H9 (cell line): ENCODE data around the gene SNX27. TPM values are rescaled to one million over a fixed set of nuclear protein-coding genes. Genes with fewer than 3 reads are reported as not detected.

ENCODE experiments used
- DNase-seq: peaks from one replicate; pipeline ENCODE4 v3.0.0-alpha.2; 2017
- H2AFZ ChIP-seq: one replicate; pipeline ENCODE4 v1.6.1; 2013; ENCODE audit warnings: mild to moderate bottlenecking, low read length, control low read depth, moderate library complexity
- H2AK5ac ChIP-seq: 2 replicates; pipeline ENCODE4 v1.6.1; 2013; ENCODE audit warnings: low read length, control low read depth, mixed read lengths; ENCODE audit not compliant: insufficient read length
- H2BK120ac ChIP-seq: one replicate; pipeline ENCODE4 v1.6.1; 2013; ENCODE audit warnings: low read depth, mild to moderate bottlenecking, low read length, control low read depth, inconsistent platforms; ENCODE audit not compliant: poor library complexity, severe bottlenecking
- H2BK12ac ChIP-seq: 2 replicates; pipeline ENCODE4 v1.6.1; 2013; ENCODE audit warnings: low read length, control low read depth, mixed read lengths, low read depth; ENCODE audit not compliant: insufficient read length
- H2BK15ac ChIP-seq: 2 replicates; pipeline ENCODE4 v1.6.1; 2013; ENCODE audit warnings: low read depth, low read length, control low read depth
- H2BK20ac ChIP-seq: one replicate; pipeline ENCODE4 v1.6.1; 2013; ENCODE audit warnings: low read depth, mild to moderate bottlenecking, low read length, control low read depth, inconsistent platforms; ENCODE audit not compliant: poor library complexity, severe bottlenecking
- H2BK5ac ChIP-seq: 2 replicates; pipeline ENCODE4 v1.6.1; 2013; ENCODE audit warnings: low read length, control low read depth, mixed read lengths; ENCODE audit not compliant: insufficient read length
- H3K14ac ChIP-seq: 2 replicates; pipeline ENCODE4 v1.6.1; 2013; ENCODE audit warnings: low read length, control low read depth; ENCODE audit not compliant: insufficient read depth
- H3K18ac ChIP-seq: 2 replicates; pipeline ENCODE4 v1.6.1; 2013; ENCODE audit warnings: low read depth, mild to moderate bottlenecking, mixed read lengths, low read length, control low read depth; ENCODE audit not compliant: insufficient read length
- H3K23ac ChIP-seq: 2 replicates; pipeline ENCODE4 v1.6.1; 2013; ENCODE audit warnings: low read length, control low read depth, mixed read lengths, low read depth; ENCODE audit not compliant: insufficient read length
- H3K23me2 ChIP-seq: 2 replicates; pipeline ENCODE4 v1.6.1; 2013; ENCODE audit warnings: low read depth, mild to moderate bottlenecking, mixed read lengths, low read length, control low read depth; ENCODE audit not compliant: insufficient read length, poor library complexity, severe bottlenecking
- H3K27ac ChIP-seq: 2 replicates; pipeline ENCODE4 v1.5.1; 2013; ENCODE audit warnings: low read length, control low read depth, mixed read lengths, low read depth; ENCODE audit not compliant: insufficient read length
- H3K27me3 ChIP-seq: 2 replicates; pipeline ENCODE4 v1.6.1; 2013; ENCODE audit warnings: low read length, control low read depth, inconsistent platforms; ENCODE audit not compliant: insufficient read depth
- H3K4ac ChIP-seq: 2 replicates; pipeline ENCODE4 v1.6.1; 2013; ENCODE audit warnings: low read depth, mild to moderate bottlenecking, control low read depth, inconsistent platforms, low read length, moderate library complexity
- H3K4me1 ChIP-seq: 2 replicates; pipeline ENCODE4 v1.6.1; 2013; ENCODE audit warnings: low read length, control low read depth, inconsistent platforms; ENCODE audit not compliant: insufficient read depth
- H3K4me2 ChIP-seq: 2 replicates; pipeline ENCODE4 v1.6.1; 2013; ENCODE audit warnings: low read length, control low read depth, mixed read lengths; ENCODE audit not compliant: insufficient read length, insufficient read depth
- H3K56ac ChIP-seq: 2 replicates; pipeline ENCODE4 v1.6.1; 2013; ENCODE audit warnings: low read depth, mild to moderate bottlenecking, mixed read lengths, low read length, control low read depth; ENCODE audit not compliant: insufficient read length
- H3K79me1 ChIP-seq: 2 replicates; pipeline ENCODE4 v1.6.1; 2013; ENCODE audit warnings: low read depth, mild to moderate bottlenecking, moderate library complexity, low read length, control low read depth, inconsistent platforms; ENCODE audit not compliant: insufficient read depth, poor library complexity, severe bottlenecking
- H3K79me2 ChIP-seq: 2 replicates; pipeline ENCODE4 v1.6.1; 2013; ENCODE audit warnings: low read length, control low read depth, inconsistent platforms; ENCODE audit not compliant: insufficient read depth
- H3K9ac ChIP-seq: 2 replicates; pipeline ENCODE4 v1.6.1; 2013; ENCODE audit warnings: low read length, control low read depth, mixed read lengths; ENCODE audit not compliant: insufficient read length; ENCODE audit errors: extremely low read depth
- H3K9me3 ChIP-seq: one replicate; pipeline ENCODE4 v1.6.1; 2013; ENCODE audit warnings: low read depth, low read length, inconsistent platforms; ENCODE audit not compliant: control insufficient read depth
- H3T11ph ChIP-seq: one replicate; pipeline ENCODE4 v1.6.1; 2013; ENCODE audit warnings: mild to moderate bottlenecking, low read length, control low read depth, inconsistent platforms
- H4K20me1 ChIP-seq: one replicate; pipeline ENCODE4 v1.6.1; 2013; ENCODE audit not compliant: control insufficient read depth, insufficient read length, insufficient read depth
- H4K5ac ChIP-seq: 2 replicates; pipeline ENCODE4 v1.6.1; 2013; ENCODE audit warnings: low read depth, mild to moderate bottlenecking, mixed read lengths, low read length, control low read depth; ENCODE audit not compliant: insufficient read length
- H4K8ac ChIP-seq: replicated peaks from 2 replicates; pipeline ENCODE4 v1.6.1; 2013; ENCODE audit warnings: low read length, control low read depth, mixed read lengths, low read depth; ENCODE audit not compliant: insufficient read length
- H4K91ac ChIP-seq: 2 replicates; pipeline ENCODE4 v1.6.1; 2013; ENCODE audit warnings: low read depth, mild to moderate bottlenecking, moderate library complexity, mixed read lengths, low read length, control low read depth; ENCODE audit not compliant: insufficient read length
- H3K27ac Mint-ChIP-seq, 3 experiments: 2 replicates in 2 of 3; 3 replicates in 1 of 3; pipeline ENCODE4 v1.8.0; 2020 to 2021; ENCODE audit warnings: mixed read lengths in 3 of 3, mild to moderate bottlenecking in 1 of 3, moderate library complexity in 1 of 3
- H3K27me3 Mint-ChIP-seq: 2 replicates; pipeline ENCODE4 v1.8.0; 2021; ENCODE audit warnings: low read depth, mild to moderate bottlenecking, moderate library complexity, mixed read lengths
- H3K36me3 Mint-ChIP-seq, 3 experiments: 2 replicates in 2 of 3; 3 replicates in 1 of 3; pipeline ENCODE4 v1.8.0; 2020 to 2021; ENCODE audit warnings: low read depth in 3 of 3, mixed read lengths in 3 of 3; ENCODE audit not compliant: insufficient read depth in 1 of 3
- H3K4me1 Mint-ChIP-seq, 2 experiments: 2 replicates each; pipeline ENCODE4 v1.8.0; 2020; ENCODE audit warnings: mixed read lengths in 2 of 2
- H3K4me3 Mint-ChIP-seq, 2 experiments: 2 replicates in 1 of 2; 3 replicates in 1 of 2; pipeline ENCODE4 v1.8.0; 2020 to 2021; ENCODE audit warnings: mild to moderate bottlenecking in 2 of 2, mixed read lengths in 2 of 2, moderate library complexity in 1 of 2
- H3K9me3 Mint-ChIP-seq, 2 experiments: 2 replicates in 1 of 2; 3 replicates in 1 of 2; pipeline ENCODE4 v1.8.0; 2020; ENCODE audit warnings: mild to moderate bottlenecking in 2 of 2, mixed read lengths in 2 of 2, moderate library complexity in 1 of 2
- CTCF ChIP-seq: fragments of 200-600 bp; sonication (generic); conservative IDR thresholded peaks from 3 replicates; pipeline ENCODE4 v1.8.0; 2021; ENCODE audit warnings: antibody characterized with exemption, mild to moderate bottlenecking
- WGBS: extraction: QIAGEN DNeasy Blood & Tissue Kit; methylation state at CpG from one replicate; pipeline ENCODE4 v1.1.7; 2013; ENCODE audit warnings: missing lambda C conversion rate, low lambda C conversion rate, mixed read lengths; ENCODE audit not compliant: insufficient read length; ENCODE audit errors: extremely low coverage; 5-methylcytosine and 5-hydroxymethylcytosine counted together
- total RNA-seq: library from RNA; stranded (reverse); gene quantifications from 2 replicates; pipeline ENCODE4 v1.2.1, GENCODE V29; 2021

Gene SNX27
- total RNA-seq, 1 experiment from 2014 or later: 48.9 TPM

- DNase-seq: no peak
- Histone ChIP-seq H2AFZ (no peak overlapping the region), H3K4me1 (no peaks in the 10 kb centered on the region), H3K79me1 (no peaks in the 10 kb centered on the region), H2BK120ac (no peak overlapping the region), H3K18ac (no peak overlapping the region), H3K14ac (no peak overlapping the region), H2BK15ac (no peak overlapping the region), H3K27ac (no peak overlapping the region), H3K79me2 (no peaks in the 10 kb centered on the region; the same call in 1 of the 2 replicates), H3K4me2 (no peak overlapping the region), H3T11ph (no peak overlapping the region), H4K5ac (no peak overlapping the region), H3K23me2 (no peaks in the 10 kb centered on the region), H3K9me3 (no peaks in the 10 kb centered on the region), H4K20me1 (no peaks in the 10 kb centered on the region), H3K23ac (no peak overlapping the region), H2BK5ac (no peak overlapping the region), H3K4ac (no peak overlapping the region), H3K56ac (no peak overlapping the region), H3K9ac (no peak overlapping the region), H2BK12ac (no peak overlapping the region), H3K27me3 (no peaks in the 10 kb centered on the region), H2BK20ac (no peak overlapping the region), H4K91ac (no peak overlapping the region), H2AK5ac (no peak overlapping the region), H4K8ac (no peak overlapping the region)
- no peak for TF ChIP-seq CTCF
- peaks cover 6 to 8% (median 7%) of the 10 kb centered on the region in 3 experiments; a peak in 6 of 7 replicates for H3K36me3 Mint-ChIP-seq
- H3K9me3 Mint-ChIP-seq: no peaks in the 10 kb centered on the region
- peaks cover 7% of the 10 kb centered on the region in 2 experiments; a peak in 3 of 4 replicates for H3K4me1 Mint-ChIP-seq
- H3K27me3 Mint-ChIP-seq: no peaks in the 10 kb centered on the region
- peak overlapping the region in 1 of 3 experiments; percentile 22; a peak in 1 of 7 replicates for H3K27ac Mint-ChIP-seq
- no CpG with 5 or more reads among the region's 9 CpGs for WGBS
- no peak overlapping the region for H3K4me3 Mint-ChIP-seq
Measured at GRCh38 chr1:151638812-151639211, 27.0 kb downstream of the SNX27 start.
